Gastroesophageal sphincter (tissue), 4 donors: ENCODE results near the gene CDH20. TPM values are rescaled to one million over a fixed set of nuclear protein-coding genes. Genes with fewer than 3 reads are reported as not detected.
"Not testable (repeated sequence)": the region's sequence is repeated elsewhere in the genome, so short reads cannot be mapped to it uniquely, and the experiment has no call there.

Experiments
- ATAC-seq: fragments of 150-250 bp; one replicate; pipeline ENCODE4 v1.9.1; 2016; ENCODE audit warnings: mild to moderate bottlenecking, moderate library complexity
- H3K27ac ChIP-seq, 4 donors: fragments of 200-600 bp; sonication (generic) in 3 of 4; 1 replicate in 3 of 4; 2 replicates in 1 of 4; pipeline ENCODE4 v1.5.1; 2016 to 2019
- H3K27me3 ChIP-seq: fragments of 200-600 bp; sonication (generic); one replicate; pipeline ENCODE4 v1.5.1; 2019
- H3K36me3 ChIP-seq, 2 donors: fragments of 200-600 bp; sonication (generic); one replicate each; pipeline ENCODE4 v1.5.1; 2019; ENCODE audit warnings: control low read depth in 1 of 2
- H3K4me1 ChIP-seq, 3 donors: fragments of 200-600 bp; sonication (generic); 1 replicate in 2 of 3; 2 replicates in 1 of 3; pipeline ENCODE4 v1.5.1; 2016 to 2019; ENCODE audit warnings: control low read depth in 2 of 3
- H3K4me3 ChIP-seq, 2 donors: fragments of 200-600 bp; sonication (generic); one replicate each; pipeline ENCODE4 v1.5.1; 2019; ENCODE audit warnings: mild to moderate bottlenecking in 1 of 2, moderate library complexity in 1 of 2
- H3K9me3 ChIP-seq, 3 donors: fragments of 200-600 bp; sonication (generic); one replicate each; pipeline ENCODE4 v1.5.1; 2017 to 2019; ENCODE audit warnings: control low read depth in 2 of 3
- CTCF ChIP-seq, 4 experiments: fragments of 200-600 bp in 2 of 4; fragments of 450-650 bp in 2 of 4; sonication (generic) in 1 of 4; IDR thresholded peaks; one replicate each; pipeline ENCODE4 v1.5.1; 2017 to 2019; ENCODE audit warnings: antibody characterized with exemption in 4 of 4, mild to moderate bottlenecking in 2 of 4, moderate library complexity in 2 of 4
- EP300 ChIP-seq: sonication (generic); formaldehyde crosslinking; IDR thresholded peaks from one replicate; pipeline ENCODE4 v1.6.1; 2017; ENCODE audit warnings: antibody characterized with exemption, mild to moderate bottlenecking
- POLR2A ChIP-seq, 2 donors: fragments of 450-650 bp; IDR thresholded peaks; one replicate each; pipeline ENCODE4 v1.6.1; 2017; ENCODE audit warnings: antibody characterized with exemption in 2 of 2, mild to moderate bottlenecking in 2 of 2, moderate library complexity in 1 of 2
- POLR2AphosphoS5 ChIP-seq: sonication (generic); formaldehyde crosslinking; IDR thresholded peaks from one replicate; pipeline ENCODE4 v1.6.1; 2017; ENCODE audit warnings: antibody characterized with exemption
- WGBS, 2 donors: methylation state at CpG; one replicate each; pipeline ENCODE4 v1.1.5; 2018; ENCODE audit warnings: low coverage in 1 of 2; 5-methylcytosine and 5-hydroxymethylcytosine counted together
- total RNA-seq, 4 donors: library from RNA; depleted of rRNA; stranded (reverse); fragments of >200 nt; gene quantifications; one replicate each; pipeline ENCODE4 v1.1.0, GENCODE V29; 2016

The CDH20 gene
- total RNA-seq, 4 donors from 2014 or later: 1.1 to 1.6 TPM; not detected in 2

GRCh38 chr18:61368001-61368400, 34.8 kb downstream of the CDH20 start:
- TF ChIP-seq POLR2A (IDR thresholded peaks at IDR 0.05) (no peak), CTCF (IDR thresholded peaks at IDR 0.05) (no peak), POLR2AphosphoS5 (no peak), EP300 (no peak)
- Histone ChIP-seq H3K36me3 (no peaks in the 10 kb centered on the region), H3K4me1 (no peaks in the 10 kb centered on the region), H3K27ac (no peak overlapping the region), H3K9me3 (no peaks in the 10 kb centered on the region), H3K4me3 (no peak overlapping the region), H3K27me3 (no peaks in the 10 kb centered on the region)
- 86% methylated on average over 2 of the region's 2 CpGs; no CpG with 5 or more reads in 1 of the 2 donors for WGBS, 2 donors
- ATAC-seq: no peak

- ATAC-seq, H3K36me3 ChIP-seq, H3K4me3 ChIP-seq, H3K27me3 ChIP-seq, H3K4me1 ChIP-seq, H3K27ac ChIP-seq, H3K9me3 ChIP-seq: not testable (repeated sequence)
- WGBS, 2 donors: 60 to 69% methylated on average over 4 of the region's 4 CpGs
These were observed 36.4 kb downstream of the CDH20 start for GRCh38 chr18:61369671-61370070.

DNA sequence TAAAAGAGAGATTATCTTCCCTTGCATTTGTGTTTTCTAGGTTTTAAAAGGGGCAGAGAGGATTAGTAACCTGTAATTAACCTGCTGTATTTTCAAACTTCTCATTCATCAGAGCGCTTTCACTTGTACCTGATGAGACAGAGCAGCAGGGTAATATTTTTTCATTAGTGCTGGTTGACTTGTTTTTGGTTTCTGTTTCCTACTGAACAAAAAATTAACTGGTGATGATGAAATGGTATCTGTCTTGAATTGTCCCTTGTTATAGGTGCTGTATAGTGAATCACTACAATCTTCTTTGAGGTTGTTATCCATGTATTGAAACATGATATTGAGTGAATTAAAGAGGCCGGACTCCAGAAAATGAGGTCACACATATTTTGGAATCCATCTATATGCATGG, 37.9 kb downstream of the CDH20 start:
- Histone ChIP-seq H3K27ac (no peak overlapping the region), H3K4me3 (no peak overlapping the region), H3K4me1 (no peaks in the 10 kb centered on the region), H3K9me3 (no peaks in the 10 kb centered on the region), H3K27me3 (no peaks in the 10 kb centered on the region), H3K36me3 (no peaks in the 10 kb centered on the region)
- ATAC-seq: no peak
- TF ChIP-seq POLR2A (IDR thresholded peaks at IDR 0.05): no peak
- WGBS, 2 donors: 96 to 100% methylated on average over 2 of the region's 2 CpGs

DNA sequence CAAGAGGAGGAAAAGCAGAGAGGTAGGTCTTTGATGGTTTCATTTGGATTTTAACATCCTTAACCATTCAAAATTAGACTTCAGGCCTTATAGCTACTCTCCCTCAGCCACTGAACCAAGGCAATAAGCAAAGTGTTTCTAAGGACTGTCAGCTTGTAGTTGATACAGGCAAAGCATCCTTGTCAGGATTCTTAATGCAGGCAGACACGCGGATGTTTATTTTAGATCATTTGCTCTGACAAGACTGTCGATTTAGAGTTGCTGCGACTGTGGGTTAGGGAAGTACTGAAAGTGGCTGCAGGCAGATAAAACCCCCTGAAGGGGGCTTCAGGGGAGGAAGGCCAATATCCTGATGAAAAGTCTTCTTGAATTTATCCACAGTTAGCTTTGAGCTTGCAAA, 46.6 kb downstream of the CDH20 start:
- Histone ChIP-seq H3K4me1 (no peaks in the 10 kb centered on the region), H3K9me3 (no peaks in the 10 kb centered on the region), H3K4me3 (no peak overlapping the region), H3K27me3 (no peaks in the 10 kb centered on the region), H3K36me3 (no peaks in the 10 kb centered on the region), H3K27ac (no peak overlapping the region)
- TF ChIP-seq POLR2A (IDR thresholded peaks at IDR 0.05) (no peak), POLR2AphosphoS5 (no peak), EP300 (no peak), CTCF (IDR thresholded peaks at IDR 0.05) (no peak)
- no peak for ATAC-seq
- 43% methylated on average over 4 of the region's 4 CpGs; no CpG with 5 or more reads in 1 of the 2 donors for WGBS, 2 donors

- no peaks in the 10 kb centered on the region for H3K27me3 ChIP-seq
- 33 to 37% methylated on average over 2 of the region's 2 CpGs for WGBS, 2 donors
- no peak overlapping the region for H3K4me3 ChIP-seq
- TF ChIP-seq CTCF (IDR thresholded peaks at IDR 0.05) (no peak), EP300 (no peak), POLR2AphosphoS5 (peak; percentile 12)
- peak; percentile 41 for ATAC-seq
- H3K9me3 ChIP-seq: peaks cover 0 to 3% (median 0%) of the 10 kb centered on the region in 3 donors
- H3K27ac ChIP-seq: no peak overlapping the region
- H3K36me3 ChIP-seq: no peaks in the 10 kb centered on the region
- no peaks in the 10 kb centered on the region for H3K4me1 ChIP-seq
These were observed 54.8 kb downstream of the CDH20 start for GRCh38 chr18:61388010-61388409.

- no peak for ATAC-seq
- Histone ChIP-seq H3K4me3 (no peak overlapping the region), H3K9me3 (no peaks in the 10 kb centered on the region), H3K4me1 (no peaks in the 10 kb centered on the region), H3K27me3 (no peaks in the 10 kb centered on the region), H3K36me3 (no peaks in the 10 kb centered on the region), H3K27ac (no peak overlapping the region)
- TF ChIP-seq EP300: no peak
- TF ChIP-seq POLR2AphosphoS5: no peak
- TF ChIP-seq CTCF (IDR thresholded peaks at IDR 0.05): no peak
- TF ChIP-seq POLR2A (IDR thresholded peaks at IDR 0.05): no peak
These were observed 61.8 kb downstream of the CDH20 start for GRCh38 chr18:61394983-61395382.
